Activated CD4-positive, alpha-beta T cell treated with anti-CD3 and anti-CD28 coated beads, Interleukin-2, amount 50 U/mL, for 24 hours (primary cell): Measurements from ENCODE around the gene FETUB.
"Not testable (repeated sequence)": the region's sequence is repeated elsewhere in the genome, so short reads cannot be mapped to it uniquely, and the experiment has no call there.

Experiments used
- DNase-seq, 2 donors: peaks; one replicate each; pipeline ENCODE4 v3.0.0-alpha.2; 2020; ENCODE audit warnings: low read depth in 1 of 2, low spot score in 1 of 2

The FETUB gene

GRCh38 chr3:186630950-186631641 lies 9.1 kb upstream of the FETUB start:
- no peak for DNase-seq

GRCh38 chr3:186633481-186633880 lies 6.7 kb upstream of the FETUB start:
- no peak for DNase-seq

DNA sequence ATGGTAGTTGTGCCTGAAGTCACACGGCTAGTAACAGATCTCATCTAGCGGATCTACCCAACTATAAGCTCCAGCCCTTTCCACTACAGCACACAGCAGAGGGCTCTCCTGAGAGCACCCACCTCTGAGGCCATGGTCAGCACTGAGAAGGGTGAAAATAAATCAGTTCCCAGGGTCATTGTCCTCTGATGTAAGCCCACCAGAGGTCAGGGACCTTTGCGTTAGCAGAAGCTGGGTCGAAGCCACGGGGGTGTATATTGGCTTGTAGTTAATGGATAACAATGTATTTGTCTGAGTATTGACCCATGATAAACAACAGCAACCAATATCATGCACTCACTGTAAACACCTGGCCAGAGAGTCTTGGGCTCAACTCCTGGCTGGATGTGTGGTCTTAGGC lies 6.0 kb upstream of the FETUB start:
- not testable (repeated sequence) for DNase-seq

- no peak for DNase-seq
Observed at GRCh38 chr3:186635532-186635931, 4.7 kb upstream of the FETUB start.

GRCh38 chr3:186636536-186636935 lies 3.7 kb upstream of the FETUB start:
- no peak for DNase-seq

- no peak for DNase-seq
Observed at GRCh38 chr3:186637686-186638085, 2.5 kb upstream of the FETUB start.

GRCh38 chr3:186638259-186638658 lies 1.9 kb upstream of the FETUB start:
- DNase-seq: no peak

GRCh38 chr3:186640473-186640818 lies 247 bp downstream of the FETUB start:
- no peak for DNase-seq

DNA sequence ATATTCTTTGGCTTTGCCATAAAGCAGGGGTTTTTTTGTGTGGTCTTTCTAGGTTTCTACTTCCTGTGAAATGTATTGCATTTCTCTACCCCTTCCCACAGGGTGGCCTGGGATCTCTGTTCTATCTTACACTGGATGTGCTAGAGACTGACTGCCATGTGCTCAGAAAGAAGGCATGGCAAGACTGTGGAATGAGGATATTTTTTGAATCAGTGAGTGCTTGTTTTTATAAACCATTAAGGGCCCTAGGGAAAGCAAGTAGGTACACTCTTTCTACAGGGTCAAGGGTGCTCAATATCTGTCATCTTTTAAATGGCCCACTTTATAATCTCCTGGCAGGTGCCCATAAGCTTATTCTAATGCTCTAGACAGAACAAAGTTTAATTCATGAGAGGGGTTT lies 730 bp downstream of the FETUB start:
- DNase-seq: no peak

DNA sequence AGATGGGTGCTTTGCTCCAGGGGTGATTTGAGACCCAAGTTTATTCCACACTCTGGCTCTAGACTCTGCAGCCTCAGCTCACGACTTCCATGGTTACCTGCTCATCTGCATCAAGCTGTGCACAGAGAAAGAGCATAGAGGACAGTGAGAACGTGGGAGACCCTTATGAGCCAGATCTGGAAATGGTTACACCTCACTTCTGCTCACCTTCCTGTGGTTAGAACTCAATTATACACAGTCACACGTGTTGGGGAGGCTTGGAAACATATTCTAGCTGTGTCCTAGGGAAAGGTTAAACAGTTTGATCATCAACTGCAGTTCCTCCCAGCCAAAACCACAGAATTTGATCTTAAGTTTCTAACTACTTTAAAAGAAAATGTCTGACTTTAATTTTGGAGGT lies 1.8 kb downstream of the FETUB start:
- no peak for DNase-seq

DNA sequence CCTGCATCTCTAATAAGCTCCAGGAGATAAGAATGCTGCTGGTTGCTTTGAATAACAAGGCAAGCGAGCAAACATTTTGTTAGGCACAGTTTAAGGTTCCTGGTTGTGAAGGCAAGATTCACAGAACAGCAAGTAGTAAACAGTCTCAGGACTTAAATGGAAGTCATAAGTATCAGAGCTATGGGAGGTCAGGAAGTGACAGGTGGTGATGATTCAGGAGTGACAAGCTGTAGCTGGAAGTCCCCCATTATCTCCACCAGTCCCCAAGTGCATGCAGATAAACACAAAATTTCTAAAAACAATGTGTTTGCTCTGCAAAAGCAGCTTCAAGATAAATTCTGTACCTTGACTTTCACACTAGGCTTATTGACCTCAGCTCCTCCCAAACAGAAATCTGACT lies 3.3 kb downstream of the FETUB start:
- no peak for DNase-seq

GRCh38 chr3:186644683-186645082 lies 4.5 kb downstream of the FETUB start:
- no peak for DNase-seq

DNA sequence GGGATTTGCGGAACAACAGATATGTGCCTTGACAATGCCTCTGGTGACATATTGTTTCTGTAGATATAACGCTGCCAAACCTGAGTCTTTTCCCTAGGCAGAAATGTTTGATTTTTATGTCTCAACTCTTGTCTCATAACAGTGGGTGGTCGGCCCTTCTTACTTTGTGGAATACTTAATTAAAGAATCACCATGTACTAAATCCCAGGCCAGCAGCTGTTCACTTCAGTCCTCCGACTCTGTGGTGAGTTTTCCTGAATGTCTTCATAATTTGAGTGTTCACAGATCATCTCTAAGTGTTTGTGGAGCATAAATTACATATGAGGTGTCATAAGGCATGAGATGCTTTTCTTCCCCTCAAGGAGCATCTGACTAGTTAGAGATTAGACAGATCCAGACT lies 5.9 kb downstream of the FETUB start:
- no peak for DNase-seq

DNA sequence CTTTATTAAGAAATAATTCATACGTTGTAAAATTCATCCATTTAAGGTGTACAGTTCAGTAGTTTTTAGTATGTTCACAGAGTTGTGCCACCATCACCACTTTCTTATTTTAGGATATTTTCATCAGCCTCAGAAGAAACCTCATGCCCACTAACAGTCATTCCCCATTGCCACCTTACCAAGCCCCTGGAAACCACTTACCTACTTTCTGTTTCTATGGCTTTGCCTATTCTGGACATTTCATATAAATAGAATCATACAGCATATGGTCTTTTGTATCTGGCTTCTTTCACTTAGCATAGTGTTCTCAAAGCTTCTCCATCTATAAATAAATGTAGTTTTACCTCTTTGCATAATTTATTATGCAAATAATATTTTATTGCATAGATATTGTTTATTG lies 6.6 kb downstream of the FETUB start:
- no peak for DNase-seq

DNA sequence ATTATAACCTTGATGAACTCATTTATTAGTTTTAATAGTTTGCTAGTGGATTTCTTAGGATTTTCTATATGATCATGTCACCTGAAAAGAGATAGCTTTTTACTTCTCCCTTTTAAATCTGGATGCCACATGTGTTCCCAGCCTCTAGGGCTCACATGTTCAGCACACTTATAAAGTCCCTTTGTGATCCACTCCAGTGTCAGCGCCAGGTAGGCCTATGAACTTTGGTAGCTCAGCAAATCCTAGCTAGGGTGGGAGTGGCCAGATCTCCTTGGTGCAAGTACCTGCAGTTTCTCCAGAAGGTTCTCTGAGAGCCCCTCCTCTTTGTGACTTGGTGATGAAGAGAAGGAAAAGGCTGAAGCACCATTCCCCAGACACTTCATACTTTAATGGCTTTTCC lies 8.7 kb downstream of the FETUB start:
- DNase-seq: no peak

GRCh38 chr3:186651678-186652215 lies 11.5 kb downstream of the FETUB start:
- no peak for DNase-seq

- DNase-seq: no peak
Observed at GRCh38 chr3:186653080-186653707, 13.0 kb downstream of the FETUB start.

DNA sequence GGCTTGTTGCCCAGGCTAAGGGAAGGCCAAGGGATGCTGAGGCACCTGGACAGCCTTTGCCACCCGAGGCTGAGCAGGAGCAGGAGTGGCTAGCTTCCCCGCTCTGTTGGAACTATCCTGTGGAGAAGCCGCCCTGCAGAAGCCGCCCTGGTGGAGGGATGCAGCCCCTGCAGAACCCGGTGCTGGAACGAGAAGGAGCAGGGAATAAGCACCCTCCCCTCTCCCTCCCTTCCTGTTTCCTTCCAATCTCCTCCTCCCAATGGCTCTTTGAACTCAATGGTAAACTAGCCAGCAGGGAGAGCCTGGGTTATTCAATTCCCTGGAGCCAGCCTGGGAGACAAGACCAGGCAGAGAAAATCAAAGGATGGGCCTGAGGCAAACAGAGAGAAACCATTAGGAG lies 13.8 kb downstream of the FETUB start:
- DNase-seq: no peak

- no peak for DNase-seq
Observed at GRCh38 chr3:186663361-186664118, 23.3 kb downstream of the FETUB start.

DNA sequence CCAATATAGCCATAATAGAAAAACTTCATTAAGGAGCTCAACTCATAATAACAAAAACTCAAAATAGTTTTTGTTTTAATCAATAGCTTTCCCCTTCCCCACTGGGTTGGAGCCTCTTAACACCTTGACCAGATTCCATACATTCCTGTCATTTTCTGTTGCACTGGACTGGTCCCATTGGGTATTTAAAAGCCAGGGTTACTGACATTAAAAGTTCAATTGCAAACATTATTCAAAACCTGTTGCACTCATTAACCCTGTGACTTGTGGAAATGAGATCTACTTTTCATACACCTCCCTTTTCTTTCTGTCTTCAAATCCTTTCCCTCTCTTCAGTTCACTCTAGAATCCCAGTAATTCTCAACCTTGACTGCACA lies 23.9 kb downstream of the FETUB start:
- no peak for DNase-seq

GRCh38 chr3:186664506-186664905 lies 24.3 kb downstream of the FETUB start:
- no peak for DNase-seq

DNA sequence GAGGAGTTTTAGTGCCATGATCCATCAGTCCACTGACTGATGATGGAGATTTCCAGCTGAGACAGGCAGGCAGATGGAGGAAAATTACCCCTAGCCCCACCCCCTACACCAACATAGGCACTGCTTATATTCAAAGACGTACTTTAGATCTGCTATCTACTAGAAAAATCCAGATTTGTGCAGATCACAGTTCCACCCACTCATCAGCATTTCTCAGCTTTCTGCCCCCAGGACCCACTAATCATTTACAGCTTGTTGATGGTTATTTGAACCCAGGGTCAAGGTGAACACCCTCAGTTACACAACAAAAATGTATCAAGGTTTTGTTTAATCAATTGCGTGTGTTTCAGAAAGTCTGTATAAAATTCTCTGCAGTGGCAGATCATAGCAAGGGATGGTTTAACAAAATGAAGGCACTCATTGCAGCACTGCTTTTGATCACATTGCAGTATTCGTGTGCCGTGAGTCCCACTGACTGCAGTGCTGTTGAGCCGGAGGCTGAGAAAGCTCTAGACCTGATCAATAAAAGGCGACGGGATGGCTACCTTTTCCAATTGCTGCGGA lies 25.5 kb downstream of the FETUB start, which contains the start of gene HRG:
Gene HRG, plus strand, starts transcription at position 390 of the 564 bp plus-strand sequence. Its CDS starts 18 bp downstream, at position 408.
- DNase-seq: no peak
